Coronary artery (tissue), 2 donors: ENCODE measurements around the gene PSMG4.

Source experiments
- DNase-seq: peaks from one replicate; pipeline ENCODE4 v3.0.0-alpha.2; 2017; ENCODE audit warnings: low spot score
- H3K27ac ChIP-seq, 2 donors: fragments of 200-600 bp; sonication (generic); one replicate each; pipeline ENCODE4 v1.5.1; 2016 to 2019
- H3K4me3 ChIP-seq: fragments of 200-600 bp; sonication (generic); 2 replicates; pipeline ENCODE4 v1.5.1; 2016; ENCODE audit warnings: mild to moderate bottlenecking, moderate library complexity
- CTCF ChIP-seq: fragments of 200-600 bp; sonication (generic); IDR thresholded peaks from one replicate; pipeline ENCODE4 v1.5.1; 2019; ENCODE audit warnings: antibody characterized with exemption

Gene PSMG4

GRCh38 chr6:3261921-3262320 is 3.2 kb downstream of the PSMG4 start:
- TF ChIP-seq CTCF = no peak
- DNase-seq = no peak
- Histone ChIP-seq H3K27ac (no peak overlapping the region), H3K4me3 (no peak overlapping the region)

GRCh38 chr6:3263096-3263495 is 4.3 kb downstream of the PSMG4 start:
- H3K4me3 ChIP-seq = no peak overlapping the region
- no peak for DNase-seq
- no peak for TF ChIP-seq CTCF
- H3K27ac ChIP-seq = no peak overlapping the region

GRCh38 chr6:3264356-3264755 is 5.6 kb downstream of the PSMG4 start:
- Histone ChIP-seq H3K4me3 (no peak overlapping the region), H3K27ac (no peak overlapping the region)
- no peak for TF ChIP-seq CTCF
- no peak for DNase-seq

GRCh38 chr6:3265671-3266070 is 6.9 kb downstream of the PSMG4 start:
- Histone ChIP-seq H3K27ac (no peak overlapping the region), H3K4me3 (no peak overlapping the region)
- TF ChIP-seq CTCF = no peak
- no peak for DNase-seq

GRCh38 chr6:3266170-3266569 is 7.4 kb downstream of the PSMG4 start:
- TF ChIP-seq CTCF = no peak
- no peak overlapping the region for H3K27ac ChIP-seq
- no peak for DNase-seq
- no peak overlapping the region for H3K4me3 ChIP-seq

GRCh38 chr6:3267162-3267561 is 8.4 kb downstream of the PSMG4 start:
- no peak overlapping the region for H3K27ac ChIP-seq
- no peak for TF ChIP-seq CTCF
- H3K4me3 ChIP-seq = no peak overlapping the region
- DNase-seq = no peak

GRCh38 chr6:3268680-3269079 is 9.9 kb downstream of the PSMG4 start:
- no peak for TF ChIP-seq CTCF

More at GRCh38 chr6:3268680-3269079, 9.9 kb downstream of the PSMG4 start:
- Histone ChIP-seq H3K27ac (no peak overlapping the region), H3K4me3 (no peak overlapping the region)
- DNase-seq = no peak
